ENCODE measurements around the gene IL21. TPM values are rescaled to one million over a fixed set of nuclear protein-coding genes. Genes with fewer than 3 reads are reported as not detected.
A peak's percentile ranks its signal among the peaks of the same experiment; 100 is the strongest.
"Not testable (repeated sequence)": the region's sequence is repeated elsewhere in the genome, so short reads cannot be mapped to it uniquely, and the experiment has no call there.

Gene IL21
- total and polyA plus RNA-seq, 11 donors: not detected

GRCh38 chr4:122577189-122577553 is 43.7 kb downstream of the IL21 start:
- no peaks in the 10 kb centered on the region for H3K27me3 ChIP-seq
- no peaks in the 10 kb centered on the region for H3K36me3 ChIP-seq
- 41 to 59% (median 50%) methylated on average over 2 of the region's 2 CpGs for WGBS, 4 donors
- no peaks in the 10 kb centered on the region for H3K9me3 ChIP-seq
- ATAC-seq (no peak), DNase-seq (no peak)
- H3K4me1 ChIP-seq: peaks cover 0 to 4% (median 0%) of the 10 kb centered on the region in 12 donors
- peak in 1 of 12 donors; percentile 6 for TF ChIP-seq CTCF (IDR thresholded peaks at IDR 0.05)
- no peak for TF ChIP-seq POLR2A (IDR thresholded peaks at IDR 0.05)
- no peak overlapping the region for H3K27ac ChIP-seq
- intact Hi-C loops (cut with DNase I): loop anchor here in 9 of 10 donors (5.0 to 10.0 kb wide), 2 partner anchors 672 to 675 kb away; no protein-coding TSS in a partner anchor
- H3K4me3 ChIP-seq: no peak overlapping the region

GRCh38 chr4:122576261-122577188 is 44.3 kb downstream of the IL21 start:
- TF ChIP-seq POLR2A (IDR thresholded peaks at IDR 0.05) (no peak), CTCF (IDR thresholded peaks at IDR 0.05) (peak in 8 of 12 donors; percentile 19 to 46 (median 33))
- no peak overlapping the region for H3K4me3 ChIP-seq
- 58 to 67% (median 64%) methylated on average over 5 of the region's 5 CpGs for WGBS, 4 donors
- no peaks in the 10 kb centered on the region for H3K9me3 ChIP-seq
- no peak for DNase-seq
- H3K27ac ChIP-seq: no peak overlapping the region
- H3K27me3 ChIP-seq: no peaks in the 10 kb centered on the region
- H3K36me3 ChIP-seq: no peaks in the 10 kb centered on the region
- peaks cover 0 to 4% (median 0%) of the 10 kb centered on the region in 12 donors for H3K4me1 ChIP-seq
- ATAC-seq: no peak
- intact Hi-C loops (cut with DNase I): loop anchor here in 9 of 10 donors (5.0 to 10.0 kb wide), 2 partner anchors 672 to 674 kb away; no protein-coding TSS in a partner anchor

- H3K36me3 ChIP-seq, H3K27ac ChIP-seq, H3K27me3 ChIP-seq, H3K4me3 ChIP-seq, DNase-seq, H3K4me1 ChIP-seq, H3K9me3 ChIP-seq, ATAC-seq: not testable (repeated sequence)
- WGBS, 4 donors: 86 to 93% (median 92%) methylated on average over 10 of the region's 10 CpGs
- intact Hi-C loops (cut with DNase I): loop anchor here in 1 of 10 donors (10.0 kb wide), 1 partner anchor 670 kb away; no protein-coding TSS in a partner anchor
Measured at GRCh38 chr4:122574347-122574746, 46.5 kb downstream of the IL21 start.

GRCh38 chr4:122562449-122562848 is 58.4 kb downstream of the IL21 start:
- TF ChIP-seq POLR2A (IDR thresholded peaks at IDR 0.05) (no peak), CTCF (IDR thresholded peaks at IDR 0.05) (no peak)
- intact Hi-C loops (cut with DNase I): no loop called here
- Histone ChIP-seq H3K27ac (no peak overlapping the region), H3K4me1 (no peaks in the 10 kb centered on the region), H3K27me3 (no peaks in the 10 kb centered on the region), H3K36me3 (no peaks in the 10 kb centered on the region), H3K9me3 (peaks cover 0 to 13% (median 0%) of the 10 kb centered on the region in 12 donors), H3K4me3 (no peak overlapping the region)
- ATAC-seq: no peak
- 23 to 37% (median 28%) methylated on average over 2 of the region's 2 CpGs for WGBS, 4 donors
- DNase-seq: no peak

Other genes starting within 250 kb of the IL21 start
- gene ADAD1, start 242.1 kb downstream of the IL21 start, total RNA-seq: not detected
- not detected for gene ADAD1, start 242.1 kb downstream of the IL21 start, polyA plus RNA-seq
- gene IL2, start 164.3 kb downstream of the IL21 start, total RNA-seq: not detected
- not detected for gene IL2, start 164.3 kb downstream of the IL21 start, polyA plus RNA-seq
- gene BBS12, start 111.6 kb upstream of the IL21 start, total RNA-seq: 10 to 100 TPM in 2 of 9 donors, 1 to 10 TPM in 7; 3.4 to 11.9 (median 6.8) TPM
- gene BBS12, start 111.6 kb upstream of the IL21 start, polyA plus RNA-seq: 1 to 10 TPM; 1.1 to 8.7 TPM
- 10 to 100 TPM in 1 of 9 donors, 1 to 10 TPM in 8; 3.9 to 14.4 (median 6.4) TPM for gene FGF2, start 205.8 kb upstream of the IL21 start, total RNA-seq
- gene FGF2, start 205.8 kb upstream of the IL21 start, polyA plus RNA-seq: 1 to 10 TPM; 2.2 to 4.1 TPM

All from heart left ventricle (tissue), 16 donors.